Right cardiac atrium (tissue), 5 donors: Measurements from ENCODE around the gene FSTL4. TPM values are rescaled to one million over a fixed set of nuclear protein-coding genes. Genes with fewer than 3 reads are reported as not detected.

Source experiments
- ATAC-seq, 2 donors: fragments of 200-7000 bp; cut with Tn5 transposase; one replicate each; pipeline versions ENCODE4 v1.8.0 to v1.9.1; 2020; ENCODE audit warnings: moderate library complexity in 2 of 2, mild to moderate bottlenecking in 1 of 2
- DNase-seq, 3 donors: peaks; one replicate each; pipeline ENCODE4 v3.0.0-alpha.2; 2020
- H3K27ac ChIP-seq: one replicate; pipeline ENCODE4 v1.5.1; 2013; ENCODE audit warnings: mild to moderate bottlenecking, low read length, control low read depth, moderate library complexity
- H3K27me3 ChIP-seq: one replicate; pipeline ENCODE4 v1.6.1; 2013; ENCODE audit not compliant: control insufficient read depth, insufficient read depth
- H3K4me1 ChIP-seq: one replicate; pipeline ENCODE4 v1.6.1; 2013; ENCODE audit warnings: low read length; ENCODE audit not compliant: control insufficient read depth, insufficient read depth
- H3K4me3 ChIP-seq: one replicate; pipeline ENCODE4 v1.5.1; 2013; ENCODE audit warnings: low read length, control low read depth
- H3K9me3 ChIP-seq: one replicate; pipeline ENCODE4 v1.6.1; 2013; ENCODE audit warnings: low read length; ENCODE audit not compliant: control insufficient read depth
- WGBS: extraction: QIAGEN DNeasy Blood & Tissue Kit; methylation state at CpG from one replicate; pipeline ENCODE4 v1.1.7; 2013; 5-methylcytosine and 5-hydroxymethylcytosine counted together
- intact Hi-C, 4 donors: fragments of 100-400 bp; cut with DNase I; formaldehyde crosslinking; loops; one replicate each; pipeline versions ENCODE4 v1.11.0 to v1.14.0; 2022 to 2023
- polyA plus RNA-seq: library from polyadenylated mRNA; stranded (reverse); fragments of 200-250 nt; gene quantifications from one replicate; pipeline ENCODE4 v1.2.3, GENCODE V29; 2013
- total RNA-seq, 4 donors: library from RNA; stranded (reverse); fragmentation: NEBNext Ultra II Directional; extraction: Animal tissue kit (Norgen Biotek cat#: 25700); gene quantifications; one replicate each; pipeline ENCODE4 v1.2.1, GENCODE V29; 2021
- donor health status: healthy with polysubstance abuse.
- donor health status: DM: no; HTN: yes; CAD: no.
- donor health status: DM: no; HTN: no; CAD: no.
- donor health status: DM: no; HTN: yes; CAD: no; lungs with severe emphysema.
- donor health status: DM: yes; HTN: yes; CAD: no.

The FSTL4 gene
- total and polyA plus RNA-seq, 5 donors: not detected

GRCh38 chr5:133203317-133204305 lies 408.7 kb downstream of the FSTL4 start:
- Histone ChIP-seq H3K4me1 (no peaks in the 10 kb centered on the region), H3K27me3 (no peaks in the 10 kb centered on the region), H3K4me3 (no peak overlapping the region), H3K9me3 (no peaks in the 10 kb centered on the region), H3K27ac (no peak overlapping the region)
- no peak for DNase-seq
- intact Hi-C loops: no loop called here
- WGBS: 51% methylated on average over 9 of the region's 9 CpGs
- ATAC-seq: no peak

DNA sequence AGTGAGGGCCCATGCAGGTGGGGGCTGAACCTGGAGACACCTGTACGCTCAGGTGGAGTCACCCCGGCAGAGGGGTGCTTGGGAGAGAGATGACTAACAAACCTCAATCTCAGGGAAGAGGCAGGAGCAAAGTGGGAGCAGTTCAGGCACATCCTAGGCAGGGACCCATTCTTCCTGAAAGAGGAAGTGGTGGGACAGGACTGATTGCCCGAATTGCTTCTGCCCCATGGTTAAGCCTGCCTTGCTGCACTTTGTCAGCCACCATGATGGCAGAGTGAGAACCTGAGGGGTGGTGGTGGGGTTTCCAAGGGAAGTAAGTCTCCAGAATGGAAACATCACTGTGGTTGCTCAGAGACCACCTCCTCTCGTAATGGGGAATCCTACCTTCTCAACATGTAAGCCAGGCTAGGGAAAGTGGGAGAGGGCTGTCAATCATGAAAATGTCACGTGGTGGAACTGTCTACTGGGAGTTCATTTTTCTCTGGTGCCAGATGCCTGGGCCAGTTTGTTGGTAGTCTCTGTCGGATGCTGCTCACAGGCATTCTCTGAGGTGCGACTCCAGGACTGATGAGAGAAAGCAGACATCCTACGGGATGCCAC lies 410.2 kb downstream of the FSTL4 start:
- intact Hi-C loops: no loop called here
- Histone ChIP-seq H3K4me3 (no peak overlapping the region), H3K9me3 (no peaks in the 10 kb centered on the region), H3K4me1 (no peaks in the 10 kb centered on the region), H3K27me3 (no peaks in the 10 kb centered on the region), H3K27ac (no peak overlapping the region)
- ATAC-seq: no peak
- 85% methylated on average over 8 of the region's 8 CpGs for WGBS
- DNase-seq: no peak

DNA sequence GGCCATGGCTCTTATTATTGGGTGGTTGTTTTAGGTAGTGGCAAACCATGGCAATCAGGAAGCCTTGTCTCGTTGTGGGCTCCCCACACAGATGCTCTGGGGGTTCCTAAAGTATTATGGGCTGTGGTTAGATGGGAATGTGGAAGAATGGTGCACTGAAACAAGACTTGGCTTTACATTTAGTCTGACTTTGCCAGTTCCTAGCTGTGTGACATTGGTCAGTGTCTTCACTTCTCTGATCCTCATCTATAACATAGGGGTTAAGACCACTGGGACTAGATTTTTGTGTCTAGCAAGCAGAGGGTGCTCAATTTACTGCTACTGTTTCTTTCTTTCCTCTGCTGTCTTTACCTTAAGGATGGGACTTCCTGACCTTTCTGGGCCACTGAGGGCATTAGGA lies 411.0 kb downstream of the FSTL4 start:
- 83% methylated on average over 1 of the region's 1 CpG for WGBS
- no peak for DNase-seq

DNA sequence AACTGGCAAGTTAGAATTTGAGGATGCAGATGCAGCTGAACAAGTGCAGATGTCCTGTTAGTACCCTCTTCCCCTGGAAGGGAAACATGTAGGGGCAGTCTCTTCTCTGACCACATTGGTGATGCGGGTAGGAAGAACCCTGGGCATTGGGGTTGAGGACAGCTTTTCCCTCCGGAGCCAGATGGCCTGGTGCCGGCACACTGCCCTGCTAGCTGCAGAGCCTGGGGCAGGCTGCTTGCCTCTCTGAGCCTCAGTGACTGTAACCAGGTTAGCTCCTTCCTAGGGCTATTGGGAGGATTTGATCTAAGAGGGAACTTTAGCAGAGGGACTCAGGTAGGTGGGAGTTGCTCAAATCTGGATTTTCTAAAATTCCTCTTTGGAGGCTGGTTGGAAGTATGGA lies 412.1 kb downstream of the FSTL4 start:
- no peak for ATAC-seq
- H3K27me3 ChIP-seq: no peaks in the 10 kb centered on the region
- 78% methylated on average over 3 of the region's 3 CpGs for WGBS
- intact Hi-C loops: no loop called here
- no peak for DNase-seq
- no peak overlapping the region for H3K27ac ChIP-seq
- H3K4me1 ChIP-seq: no peaks in the 10 kb centered on the region
- no peak overlapping the region for H3K4me3 ChIP-seq
- H3K9me3 ChIP-seq: no peaks in the 10 kb centered on the region

More for the DNA sequence above, 411.0 kb downstream of the FSTL4 start:
- Histone ChIP-seq H3K4me1 (no peaks in the 10 kb centered on the region), H3K27me3 (no peaks in the 10 kb centered on the region), H3K9me3 (no peaks in the 10 kb centered on the region), H3K27ac (no peak overlapping the region), H3K4me3 (no peak overlapping the region)
- intact Hi-C loops: no loop called here
- ATAC-seq: no peak

DNA sequence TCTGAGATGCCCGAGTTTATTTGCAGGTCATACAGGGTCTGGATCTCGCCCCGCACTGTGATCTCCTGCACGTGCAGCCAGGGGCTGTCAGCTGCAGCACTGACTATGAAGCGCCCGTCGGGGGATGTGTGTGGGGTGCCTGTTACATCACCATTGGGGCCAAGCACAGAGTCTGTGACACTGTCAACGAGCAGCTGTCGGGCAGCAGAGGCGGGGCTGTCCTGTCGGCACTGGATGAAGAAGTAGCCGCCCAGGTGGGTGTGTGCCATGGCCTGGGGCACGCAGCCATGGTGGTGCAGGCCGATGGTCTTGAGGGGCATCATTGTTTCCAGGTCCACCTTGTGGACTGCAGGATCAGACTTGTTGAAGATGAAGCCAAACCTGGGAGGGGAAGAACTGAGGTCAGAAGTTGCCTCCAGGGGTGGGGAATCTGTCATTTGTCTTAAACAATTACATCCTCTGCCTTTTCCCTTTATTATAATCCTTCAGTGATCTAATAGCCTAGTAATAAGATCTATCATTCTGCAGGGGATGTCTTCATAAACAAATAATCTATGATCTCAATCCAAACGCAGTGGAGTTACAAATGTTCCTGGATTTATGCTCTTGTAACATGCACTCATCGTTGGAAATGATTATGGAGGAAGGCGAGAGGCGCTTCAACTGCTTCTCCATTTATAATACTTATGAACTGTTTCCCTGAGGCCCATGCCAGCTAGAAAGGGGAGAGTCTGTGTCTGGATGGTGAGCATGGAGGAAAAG lies 412.7 kb downstream of the FSTL4 start:
- no peaks in the 10 kb centered on the region for H3K4me1 ChIP-seq
- H3K4me3 ChIP-seq: no peak overlapping the region
- H3K27ac ChIP-seq: no peak overlapping the region
- DNase-seq (no peak), ATAC-seq (no peak)
- WGBS: 69% methylated on average over 18 of the region's 18 CpGs
- no peaks in the 10 kb centered on the region for H3K27me3 ChIP-seq
- no peaks in the 10 kb centered on the region for H3K9me3 ChIP-seq
- intact Hi-C loops: no loop called here

- H3K27ac ChIP-seq: no peak overlapping the region
- ATAC-seq (no peak), DNase-seq (no peak)
- no peak overlapping the region for H3K4me3 ChIP-seq
- H3K4me1 ChIP-seq: no peaks in the 10 kb centered on the region
- intact Hi-C loops: no loop called here
- 84% methylated on average over 12 of the region's 12 CpGs for WGBS
- no peaks in the 10 kb centered on the region for H3K9me3 ChIP-seq
- H3K27me3 ChIP-seq: no peaks in the 10 kb centered on the region
Observed at GRCh38 chr5:133198511-133198910, 413.8 kb downstream of the FSTL4 start.

DNA sequence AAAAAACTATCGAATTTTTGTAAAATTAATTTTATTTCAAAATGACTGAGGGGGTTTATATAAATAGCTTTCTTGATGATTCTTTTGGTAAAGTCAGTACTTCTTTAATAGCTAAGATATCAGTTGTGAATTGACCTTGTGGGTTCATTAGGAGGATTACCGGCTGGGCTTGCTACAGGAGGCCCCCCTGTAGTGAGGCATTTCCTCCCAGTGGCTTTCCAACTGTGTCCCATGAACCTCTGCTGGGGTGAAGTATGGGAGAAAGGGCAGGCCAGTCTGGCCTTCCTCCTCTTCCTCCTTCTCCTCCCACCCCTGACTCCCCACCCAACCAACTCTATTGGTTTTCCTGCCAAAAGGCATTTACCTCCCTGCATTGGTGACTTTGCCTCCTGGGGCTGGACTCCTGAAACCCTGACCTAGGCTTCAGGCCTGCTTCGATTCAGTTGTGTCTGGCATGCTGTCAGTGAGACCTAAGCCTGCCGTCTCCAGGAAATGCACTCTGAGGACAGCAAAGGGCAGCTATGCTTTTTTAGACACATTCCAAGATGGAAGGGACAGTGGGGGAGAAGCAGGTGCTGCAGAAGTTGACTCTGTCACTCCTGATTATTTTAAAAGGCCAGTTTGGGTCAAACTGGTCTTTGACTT lies 415.8 kb downstream of the FSTL4 start:
- Histone ChIP-seq H3K27me3 (no peaks in the 10 kb centered on the region), H3K27ac (no peak overlapping the region), H3K9me3 (no peaks in the 10 kb centered on the region), H3K4me3 (no peak overlapping the region), H3K4me1 (no peaks in the 10 kb centered on the region)
- DNase-seq: no peak
- ATAC-seq: no peak
- 44% methylated on average over 4 of the region's 4 CpGs for WGBS
- intact Hi-C loops: no loop called here

DNA sequence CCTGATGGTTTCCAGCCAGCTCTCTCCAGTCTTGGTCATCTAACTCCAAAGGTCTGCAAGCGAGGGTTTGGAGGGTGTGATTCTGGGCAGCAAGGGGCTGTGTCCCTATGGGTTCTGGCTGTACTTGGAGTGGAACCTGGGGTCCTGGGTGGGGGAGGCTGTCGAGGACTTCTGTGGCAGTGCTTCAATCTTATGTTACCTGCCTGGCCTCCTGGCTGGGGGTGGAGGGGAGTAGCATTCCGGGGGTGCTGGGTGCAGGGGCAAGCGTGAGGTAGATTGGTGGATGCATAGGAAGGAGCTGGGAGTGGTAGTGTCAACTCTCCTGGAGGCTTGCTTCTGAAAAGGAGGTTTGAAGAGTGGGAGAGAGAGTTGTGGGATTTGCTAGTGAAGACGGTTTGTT lies 417.1 kb downstream of the FSTL4 start:
- H3K4me1 ChIP-seq: no peaks in the 10 kb centered on the region
- no peak for ATAC-seq
- 86% methylated on average over 5 of the region's 5 CpGs for WGBS
- H3K27ac ChIP-seq: no peak overlapping the region
- H3K4me3 ChIP-seq: no peak overlapping the region
- H3K9me3 ChIP-seq: no peaks in the 10 kb centered on the region
- DNase-seq: no peak
- intact Hi-C loops: no loop called here
- no peaks in the 10 kb centered on the region for H3K27me3 ChIP-seq

GRCh38 chr5:133193794-133194193 lies 418.5 kb downstream of the FSTL4 start:
- intact Hi-C loops: no loop called here
- Histone ChIP-seq H3K4me3 (no peak overlapping the region), H3K9me3 (no peaks in the 10 kb centered on the region), H3K27ac (no peak overlapping the region), H3K4me1 (no peaks in the 10 kb centered on the region), H3K27me3 (no peaks in the 10 kb centered on the region)
- no peak for ATAC-seq
- 64% methylated on average over 8 of the region's 8 CpGs for WGBS
- no peak for DNase-seq

DNA sequence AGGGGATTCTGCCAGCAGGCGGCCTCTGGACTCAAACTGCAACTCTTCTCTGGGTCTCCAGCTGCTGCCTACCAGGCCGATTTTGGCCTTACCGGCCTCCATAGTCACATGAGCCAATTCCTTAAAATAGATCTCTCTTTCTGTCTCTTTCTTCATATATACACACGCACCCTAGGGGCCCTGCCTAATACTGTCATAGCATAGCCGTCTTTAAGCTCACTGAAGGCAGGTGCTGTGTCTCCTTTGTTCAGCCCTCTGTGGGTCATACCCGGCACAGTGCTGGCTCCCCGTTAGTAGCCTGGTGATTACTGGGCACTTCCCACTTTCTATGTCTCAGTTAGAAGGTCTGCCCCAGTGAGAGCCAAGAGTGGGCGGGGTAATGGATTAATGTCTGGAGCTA lies 419.6 kb downstream of the FSTL4 start:
- Histone ChIP-seq H3K27me3 (no peaks in the 10 kb centered on the region), H3K9me3 (no peaks in the 10 kb centered on the region), H3K4me3 (no peak overlapping the region), H3K27ac (no peak overlapping the region), H3K4me1 (no peaks in the 10 kb centered on the region)
- WGBS: 89% methylated on average over 8 of the region's 8 CpGs
- intact Hi-C loops: no loop called here
- no peak for ATAC-seq
- no peak for DNase-seq
